WI38 (cell line): ENCODE results near the gene DAPK2.

Experiments
- H3K4me3 ChIP-seq: 2 replicates; pipeline ENCODE4 v1.5.1; 2011; ENCODE audit warnings: low read depth, mild to moderate bottlenecking, control low read depth, low read length
- CTCF ChIP-seq: IDR thresholded peaks from 2 replicates; pipeline ENCODE4 v1.5.1; 2012; ENCODE audit warnings: low read depth, mild to moderate bottlenecking, control low read depth, low read length

Gene DAPK2

GRCh38 chr15:64010719-64011118 is 35.6 kb downstream of the DAPK2 start:
- no peak overlapping the region for H3K4me3 ChIP-seq
- no peak for TF ChIP-seq CTCF

GRCh38 chr15:64009798-64010261 is 36.5 kb downstream of the DAPK2 start:
- no peak overlapping the region for H3K4me3 ChIP-seq
- TF ChIP-seq CTCF: no peak

GRCh38 chr15:64009241-64009640 is 37.0 kb downstream of the DAPK2 start:
- no peak overlapping the region for H3K4me3 ChIP-seq
- no peak for TF ChIP-seq CTCF

GRCh38 chr15:64008177-64008576 is 38.1 kb downstream of the DAPK2 start:
- no peak for TF ChIP-seq CTCF
- H3K4me3 ChIP-seq: no peak overlapping the region

GRCh38 chr15:64006642-64007041 is 39.6 kb downstream of the DAPK2 start:
- H3K4me3 ChIP-seq: no peak overlapping the region
- no peak for TF ChIP-seq CTCF

- TF ChIP-seq CTCF: no peak
- H3K4me3 ChIP-seq: no peak overlapping the region
These were observed 41.7 kb downstream of the DAPK2 start for GRCh38 chr15:64004587-64004986.

GRCh38 chr15:64004056-64004455 is 42.2 kb downstream of the DAPK2 start:
- no peak overlapping the region for H3K4me3 ChIP-seq
- TF ChIP-seq CTCF: no peak
